ENCODE data around the gene FKBP5. TPM values are rescaled to one million over a fixed set of nuclear protein-coding genes. Genes with fewer than 3 reads are reported as not detected.

Gene FKBP5
- total RNA-seq = 44.0 and 48.1 TPM in 2 replicates

GRCh38 chr6:35688605-35689322, at the start of gene FKBP5:
Gene FKBP5 (minus strand): TSS chr6:35688915. CDS start chr6:35642824, 46,091 bp downstream.

GRCh38 chr6:35736982-35737412, 48.3 kb upstream of the FKBP5 start, which contains the start of gene ARMC12:
Gene ARMC12 (plus strand): TSS chr6:35737032. CDS start chr6:35737109, 77 bp downstream.

Small RNAs within 50 kb of the gene (small RNA-seq; reads per million reads assigned to genes)
- 0.52 reads per million, percentile 31 among the genes with 10 or more reads in this experiment for gene MIR5690
- not detected for gene RF00561

Other genes starting within 250 kb of the FKBP5 start
- gene FANCE, start 236.6 kb downstream of the FKBP5 start, total RNA-seq = 8.1 and 18.0 TPM in 2 replicates
- gene RPL10A, start 220.5 kb downstream of the FKBP5 start, total RNA-seq = 1,425 and 2,963 TPM in 2 replicates
- gene TEAD3, start 191.8 kb downstream of the FKBP5 start, total RNA-seq = 9.2 and 12.1 TPM in 2 replicates
- gene TULP1, start 176.0 kb downstream of the FKBP5 start, total RNA-seq = not detected in 2 replicates
- gene ARMC12, start 48.1 kb upstream of the FKBP5 start, total RNA-seq = 0.20 TPM in 1 of 2 replicates, not detected in the other
- gene CLPSL2, start 87.7 kb upstream of the FKBP5 start, total RNA-seq = not detected in 2 replicates
- gene CLPSL1, start 92.1 kb upstream of the FKBP5 start, total RNA-seq = not detected in 2 replicates
- gene CLPS, start 108.4 kb upstream of the FKBP5 start, total RNA-seq = not detected in 2 replicates
- not detected in 2 replicates for gene LHFPL5, start 116.4 kb upstream of the FKBP5 start, total RNA-seq
- 55.1 and 77.4 TPM in 2 replicates for gene SRPK1, start 232.2 kb upstream of the FKBP5 start, total RNA-seq